Measurements from ENCODE around the gene ITGAV. TPM values are rescaled to one million over a fixed set of nuclear protein-coding genes. Genes with fewer than 3 reads are reported as not detected.
A peak's percentile ranks its signal among the peaks of the same experiment; 100 is the strongest.

Gene ITGAV
- total and polyA plus RNA-seq, 8 donors, result 53.6 to 175 (median 57.6) TPM

DNA sequence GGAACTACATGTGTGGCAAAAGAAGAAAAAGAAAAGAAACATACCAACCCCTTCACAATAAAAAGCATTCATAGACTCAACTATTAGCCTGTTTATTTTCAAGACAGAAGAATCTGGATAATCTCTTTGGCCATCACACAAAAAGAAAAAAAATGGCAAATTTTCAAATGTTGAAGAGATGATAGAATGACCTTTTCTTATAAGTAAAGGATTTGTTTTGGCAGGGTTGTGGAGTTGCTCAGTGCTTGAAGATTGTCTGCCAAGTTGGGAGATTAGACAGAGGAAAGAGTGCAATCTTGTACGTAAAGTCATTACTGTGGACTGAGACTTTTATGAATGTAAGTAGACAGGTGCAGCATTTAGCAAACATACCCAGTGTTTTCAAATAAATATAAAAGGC, 85.5 kb downstream of the ITGAV start:
- H3K9me3 ChIP-seq, result peaks cover 0 to 11% of the 10 kb centered on the region in 2 donors
- no peak for ATAC-seq
- H3K4me1 ChIP-seq, result no peaks in the 10 kb centered on the region
- DNase-seq, result peak in 1 of 4 donors; percentile 2
- H3K4me3 ChIP-seq, result no peak overlapping the region
- H3K27me3 ChIP-seq, result no peaks in the 10 kb centered on the region
- intact Hi-C loops (cut with DNase I), result no loop called here
- no peak overlapping the region for H3K27ac ChIP-seq
- TF ChIP-seq, protein P1, sequence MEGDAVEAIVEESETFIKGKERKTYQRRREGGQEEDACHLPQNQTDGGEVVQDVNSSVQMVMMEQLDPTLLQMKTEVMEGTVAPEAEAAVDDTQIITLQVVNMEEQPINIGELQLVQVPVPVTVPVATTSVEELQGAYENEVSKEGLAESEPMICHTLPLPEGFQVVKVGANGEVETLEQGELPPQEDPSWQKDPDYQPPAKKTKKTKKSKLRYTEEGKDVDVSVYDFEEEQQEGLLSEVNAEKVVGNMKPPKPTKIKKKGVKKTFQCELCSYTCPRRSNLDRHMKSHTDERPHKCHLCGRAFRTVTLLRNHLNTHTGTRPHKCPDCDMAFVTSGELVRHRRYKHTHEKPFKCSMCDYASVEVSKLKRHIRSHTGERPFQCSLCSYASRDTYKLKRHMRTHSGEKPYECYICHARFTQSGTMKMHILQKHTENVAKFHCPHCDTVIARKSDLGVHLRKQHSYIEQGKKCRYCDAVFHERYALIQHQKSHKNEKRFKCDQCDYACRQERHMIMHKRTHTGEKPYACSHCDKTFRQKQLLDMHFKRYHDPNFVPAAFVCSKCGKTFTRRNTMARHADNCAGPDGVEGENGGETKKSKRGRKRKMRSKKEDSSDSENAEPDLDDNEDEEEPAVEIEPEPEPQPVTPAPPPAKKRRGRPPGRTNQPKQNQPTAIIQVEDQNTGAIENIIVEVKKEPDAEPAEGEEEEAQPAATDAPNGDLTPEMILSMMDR (IDR thresholded peaks at IDR 0.05), result no peak
- H3K36me3 ChIP-seq, result peaks cover 0 to 93% of the 10 kb centered on the region in 2 donors

DNA sequence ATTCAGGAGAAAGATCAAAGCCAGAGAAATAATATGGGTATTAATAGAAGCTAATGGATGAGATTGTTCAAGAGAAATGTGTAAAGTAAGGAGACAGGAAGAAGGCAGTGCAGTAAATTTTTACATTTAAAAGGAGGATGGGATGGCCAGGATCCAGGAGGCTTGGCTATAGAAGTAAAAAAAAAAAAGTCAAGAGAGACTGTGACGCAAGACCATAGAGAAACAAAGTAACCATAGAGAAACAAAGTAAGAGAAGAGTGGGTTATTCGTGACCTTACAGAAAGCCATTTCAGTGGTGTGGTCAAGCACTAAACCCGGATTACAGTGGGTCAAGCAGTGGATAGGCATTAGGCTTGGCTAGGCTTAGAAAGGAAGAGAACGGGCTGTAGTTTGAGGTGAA, 93.5 kb downstream of the ITGAV start:
- no peak for ATAC-seq
- DNase-seq, result peak in 2 of 4 donors; percentile 7 to 26
- peaks cover 0 to 19% of the 10 kb centered on the region in 2 donors for H3K9me3 ChIP-seq
- no peak overlapping the region for H3K27ac ChIP-seq
- peaks cover 0 to 28% of the 10 kb centered on the region in 2 donors for H3K36me3 ChIP-seq
- intact Hi-C loops (cut with DNase I), result no loop called here
- no peak overlapping the region for H3K4me3 ChIP-seq
- TF ChIP-seq, protein P1 (IDR thresholded peaks at IDR 0.05), result no peak
- H3K27me3 ChIP-seq, result no peaks in the 10 kb centered on the region
- no peaks in the 10 kb centered on the region for H3K4me1 ChIP-seq

DNA sequence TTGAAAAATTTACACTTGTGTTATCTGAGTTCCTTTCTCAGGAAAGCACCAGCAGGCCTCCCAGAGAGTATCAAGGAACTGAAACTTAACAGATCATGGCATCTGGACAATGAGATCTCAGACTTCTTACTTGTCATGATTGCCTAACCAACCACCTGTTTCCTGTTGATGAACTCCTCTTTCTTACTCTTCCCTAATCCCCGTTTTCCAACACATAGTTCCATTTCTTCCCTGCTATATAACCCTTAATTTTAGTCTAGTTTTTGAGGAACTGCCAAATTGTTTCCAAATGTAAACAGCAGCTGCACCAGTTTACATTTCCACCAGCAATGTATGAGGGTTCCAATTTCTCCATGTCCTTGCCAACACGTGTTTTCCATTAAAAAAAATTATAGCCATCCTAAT, 98.0 kb downstream of the ITGAV start:
- DNase-seq (peak in 1 of 4 donors; percentile 4), ATAC-seq (no peak)
- Histone ChIP-seq H3K4me3 (no peak overlapping the region), H3K27ac (no peak overlapping the region), H3K4me1 (no peaks in the 10 kb centered on the region), H3K27me3 (no peaks in the 10 kb centered on the region), H3K36me3 (no peaks in the 10 kb centered on the region), H3K9me3 (peaks cover 0 to 21% of the 10 kb centered on the region in 2 donors)
- TF ChIP-seq, protein P1 (IDR thresholded peaks at IDR 0.05), result no peak
- intact Hi-C loops (cut with DNase I), result no loop called here

DNA sequence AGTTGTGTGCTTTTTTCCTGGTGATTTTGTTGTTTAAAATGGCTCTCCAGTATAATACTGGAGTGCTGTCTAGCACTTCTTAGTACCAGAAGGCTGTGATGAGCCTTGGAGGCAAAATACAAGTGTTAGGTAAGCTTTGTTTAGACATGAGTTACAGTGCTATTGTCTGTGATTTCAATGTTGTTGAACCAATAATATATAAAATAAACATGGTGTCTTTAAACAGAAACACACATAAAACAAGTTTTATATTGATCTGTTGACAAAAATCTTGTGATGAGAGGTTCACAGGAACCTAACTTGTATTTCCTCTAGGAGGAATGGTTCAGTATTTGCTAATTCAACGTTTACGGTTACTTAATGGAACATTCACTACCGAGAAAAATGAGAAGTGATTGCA, 99.0 kb downstream of the ITGAV start:
- Histone ChIP-seq H3K36me3 (no peaks in the 10 kb centered on the region), H3K27me3 (peaks cover 0 to 6% of the 10 kb centered on the region in 2 donors), H3K27ac (no peak overlapping the region), H3K9me3 (peaks cover 0 to 21% of the 10 kb centered on the region in 2 donors), H3K4me1 (peaks cover 0 to 5% of the 10 kb centered on the region in 2 donors), H3K4me3 (no peak overlapping the region)
- ATAC-seq (no peak), DNase-seq (no peak)
- intact Hi-C loops (cut with DNase I), result no loop called here
- TF ChIP-seq, protein P1 (IDR thresholded peaks at IDR 0.05), result no peak

DNA sequence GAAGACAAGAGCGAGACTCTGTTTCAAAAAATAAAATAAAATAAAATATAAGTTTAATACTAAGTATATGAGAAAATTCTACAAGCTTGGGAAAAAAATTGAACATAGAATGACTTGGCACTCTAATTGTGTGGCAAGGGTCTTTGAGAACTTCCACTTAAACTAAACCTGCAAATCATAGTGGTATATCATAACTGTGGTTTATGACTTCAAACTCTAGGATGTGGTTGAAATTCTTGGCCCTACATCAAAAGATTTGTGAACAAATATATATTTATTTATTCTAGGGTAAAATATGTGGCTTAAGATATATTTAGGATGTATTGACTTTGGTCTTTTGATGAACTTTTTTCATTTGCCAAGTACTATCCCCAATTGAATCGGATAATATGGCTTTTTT, 100.9 kb downstream of the ITGAV start:
- Histone ChIP-seq H3K4me3 (no peak overlapping the region), H3K27ac (no peak overlapping the region), H3K9me3 (peaks cover 0 to 21% of the 10 kb centered on the region in 2 donors), H3K27me3 (peaks cover 0 to 22% of the 10 kb centered on the region in 2 donors), H3K36me3 (no peaks in the 10 kb centered on the region), H3K4me1 (peaks cover 0 to 9% of the 10 kb centered on the region in 2 donors)
- intact Hi-C loops (cut with DNase I), result no loop called here
- ATAC-seq (no peak), DNase-seq (no peak)
- TF ChIP-seq, protein P1 (IDR thresholded peaks at IDR 0.05), result no peak

All from left lung (tissue), 10 donors.